Measurements from ENCODE around the gene GAS2L1.

Gene GAS2L1

DNA sequence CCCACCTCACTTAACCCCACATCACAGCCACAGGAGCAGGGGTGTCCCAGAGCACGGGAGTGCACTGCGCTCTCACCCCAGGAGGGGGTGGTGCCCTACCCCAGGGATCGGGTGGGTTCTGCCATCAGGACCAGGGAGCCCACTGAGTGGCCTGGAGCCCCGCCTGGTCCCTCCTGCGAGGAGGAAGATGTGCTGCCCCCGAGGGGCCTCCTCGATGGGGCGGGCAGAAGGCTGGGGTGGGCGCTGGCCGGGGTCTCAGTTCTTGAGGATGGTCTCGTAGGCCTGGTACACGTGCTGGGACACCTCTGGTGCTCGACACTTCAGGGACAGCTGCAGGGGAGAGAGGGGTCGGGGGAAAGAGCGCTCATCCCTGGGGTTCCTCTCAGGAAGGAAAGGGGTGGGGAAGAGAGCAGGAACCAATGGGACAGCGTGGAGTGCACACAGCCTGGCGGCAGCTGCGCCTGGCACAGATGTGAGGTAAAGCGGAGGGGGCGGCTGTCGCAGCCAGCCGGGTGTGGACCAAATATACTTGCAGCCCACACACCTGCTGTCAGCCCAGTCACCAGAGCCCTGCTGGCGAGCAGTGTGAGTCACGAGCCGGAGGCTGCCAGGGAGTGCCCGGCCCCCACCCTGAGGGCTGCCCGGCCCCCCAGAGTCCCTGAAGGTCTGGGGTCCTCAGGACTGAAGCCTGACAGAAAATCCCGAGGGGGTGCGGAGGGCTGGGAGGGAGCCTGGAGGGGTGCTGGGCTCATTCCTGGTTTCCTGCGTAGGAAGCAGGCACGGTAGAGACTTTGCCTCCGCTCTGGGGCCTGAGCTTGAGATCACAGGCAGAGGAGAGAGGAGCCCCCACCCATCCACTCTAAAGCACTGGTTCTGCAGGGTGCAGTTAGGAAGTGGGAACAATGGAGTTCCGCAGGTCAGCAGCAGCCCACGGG is 22.4 kb downstream of the GAS2L1 start:
- no peak for DNase-seq

DNA sequence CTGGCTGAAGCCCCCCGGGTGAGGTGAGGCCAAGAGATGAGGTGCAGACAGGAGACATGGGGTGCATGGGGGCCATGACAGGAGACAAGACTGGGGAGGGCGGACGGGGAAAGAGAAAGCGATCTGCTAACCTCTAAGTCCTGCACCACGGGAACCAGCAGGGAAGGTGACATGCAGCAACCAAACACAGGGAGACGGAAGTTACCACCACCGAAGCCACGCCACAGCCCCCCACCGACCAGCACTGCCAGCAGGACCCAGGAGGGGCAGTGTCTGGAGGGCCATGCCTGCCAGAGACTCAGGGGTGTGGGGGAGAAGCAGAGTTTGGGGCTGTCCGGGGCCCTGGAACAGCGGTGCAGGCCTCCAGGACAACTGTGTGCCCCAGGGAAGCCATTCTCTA is 23.1 kb downstream of the GAS2L1 start:
- DNase-seq: no peak

DNA sequence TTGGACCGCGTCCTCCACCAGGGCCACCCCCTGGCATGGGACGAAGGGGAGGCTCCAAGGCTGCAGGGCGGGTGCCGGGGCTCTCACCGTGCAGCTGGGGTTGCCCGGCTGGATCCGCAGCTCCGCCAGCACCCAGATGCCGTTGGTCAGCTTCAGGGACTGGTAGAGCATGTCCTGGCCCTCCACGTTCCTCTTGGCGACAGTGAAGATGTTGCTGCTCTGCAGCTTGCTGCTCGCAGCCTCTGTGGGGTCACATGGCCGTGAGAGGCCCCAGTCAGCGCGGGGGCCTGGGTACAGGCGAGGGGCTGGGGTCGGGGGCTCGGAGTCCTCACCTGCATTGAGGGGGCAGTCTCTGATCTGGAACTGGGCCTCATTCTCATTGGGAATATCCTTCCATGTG is 23.8 kb downstream of the GAS2L1 start:
- DNase-seq: no peak

DNA sequence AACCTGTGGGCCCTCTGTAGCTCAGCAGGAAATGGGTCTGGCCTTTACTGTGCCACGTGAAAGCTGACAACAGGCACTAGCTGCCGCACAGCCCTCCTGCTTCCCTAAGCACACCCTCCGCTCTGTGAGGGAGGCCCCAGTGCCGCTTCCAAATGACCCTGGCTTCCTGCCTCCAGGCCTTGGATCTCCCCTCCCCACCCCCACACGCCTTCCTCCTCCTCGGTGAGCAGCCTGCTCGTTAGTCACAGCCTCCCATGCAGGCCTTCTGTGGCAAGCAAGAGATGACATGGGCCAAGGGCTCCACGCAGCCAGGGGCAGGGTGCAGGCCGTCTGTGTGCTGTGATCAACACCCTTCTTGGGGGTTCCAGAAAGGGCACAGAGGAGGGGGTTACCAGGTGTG is 24.3 kb downstream of the GAS2L1 start:
- DNase-seq: no peak

DNA sequence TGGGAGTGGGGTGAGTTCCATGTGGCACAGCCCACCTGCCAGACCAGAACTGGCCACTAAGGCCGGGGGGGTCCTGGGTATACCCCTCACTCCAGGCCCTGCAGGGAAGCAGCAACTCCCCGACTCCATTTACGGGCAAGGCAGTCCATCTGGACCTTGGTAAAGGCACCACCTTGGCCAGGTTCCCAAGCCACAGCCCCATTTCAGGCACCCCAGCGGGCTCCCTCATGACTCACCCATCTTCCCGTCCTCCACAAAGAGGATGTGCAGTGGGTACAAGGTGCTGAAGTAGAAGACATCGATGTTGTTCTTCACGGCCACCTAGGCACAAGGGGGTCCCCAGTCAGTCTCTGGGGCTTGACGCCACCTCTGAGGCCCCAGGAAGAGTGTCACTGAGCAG is 24.8 kb downstream of the GAS2L1 start:
- DNase-seq: no peak

DNA sequence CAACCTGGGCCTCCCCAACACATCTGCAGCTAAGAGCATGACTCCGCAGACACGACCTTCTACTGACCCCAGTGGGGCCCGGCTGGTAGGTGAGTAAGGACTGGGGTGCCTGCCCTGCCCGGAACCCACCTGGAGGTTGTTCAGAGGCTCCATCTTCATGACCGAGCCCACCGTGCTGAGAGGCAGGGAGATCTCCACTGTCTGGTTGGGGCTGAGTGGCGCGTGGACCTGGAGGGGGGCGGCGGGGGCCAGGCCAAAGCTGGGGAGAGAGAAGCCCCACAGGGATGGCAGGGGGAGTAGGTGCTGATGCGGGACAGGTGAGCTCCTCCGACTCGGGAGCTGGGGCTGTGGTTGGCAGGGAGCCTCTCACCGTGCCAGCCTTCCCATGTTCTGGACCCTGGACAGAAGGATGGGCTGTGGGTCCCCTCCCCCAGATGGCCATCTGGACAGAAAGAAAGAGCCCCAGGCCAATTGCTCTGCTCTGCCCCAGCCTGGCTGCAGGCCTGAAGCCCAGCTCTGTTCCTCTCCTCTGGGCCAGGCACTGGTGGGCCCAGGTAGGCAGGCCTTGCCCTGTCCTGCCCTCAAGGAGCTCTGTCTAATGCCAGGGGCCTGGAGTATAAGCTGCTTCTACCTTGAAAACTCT is 25.3 kb downstream of the GAS2L1 start:
- no peak for DNase-seq

DNA sequence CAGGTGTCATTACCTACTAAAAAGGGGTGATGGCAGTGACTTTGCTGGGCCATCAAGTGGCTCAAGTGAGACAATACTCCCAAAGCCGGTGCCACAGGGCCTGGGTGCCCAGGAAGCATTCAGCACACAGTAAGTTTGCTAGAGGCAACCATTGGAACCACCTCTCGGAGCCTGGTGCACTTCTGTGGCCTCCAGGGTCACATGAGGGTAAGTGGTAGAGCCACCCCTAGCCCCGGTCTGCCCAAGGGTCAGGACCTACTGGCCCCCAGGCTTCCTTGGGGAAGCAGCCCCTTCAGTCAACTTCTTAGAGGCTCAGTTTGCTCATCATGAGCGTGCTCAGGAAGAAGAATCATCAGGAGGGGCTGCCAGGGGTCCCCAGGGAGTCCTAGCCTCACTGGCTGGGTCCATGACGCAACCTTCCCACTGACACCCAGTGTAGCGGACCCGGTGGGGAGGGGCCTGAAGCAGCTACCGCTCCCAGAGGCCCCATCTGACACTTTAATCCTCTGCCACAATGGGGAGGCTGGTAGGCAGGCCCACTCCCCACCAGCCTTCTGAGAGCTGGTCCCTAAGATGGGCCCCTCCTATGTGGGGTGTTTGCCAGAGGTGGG is 26.5 kb downstream of the GAS2L1 start:
- no peak for DNase-seq

DNA sequence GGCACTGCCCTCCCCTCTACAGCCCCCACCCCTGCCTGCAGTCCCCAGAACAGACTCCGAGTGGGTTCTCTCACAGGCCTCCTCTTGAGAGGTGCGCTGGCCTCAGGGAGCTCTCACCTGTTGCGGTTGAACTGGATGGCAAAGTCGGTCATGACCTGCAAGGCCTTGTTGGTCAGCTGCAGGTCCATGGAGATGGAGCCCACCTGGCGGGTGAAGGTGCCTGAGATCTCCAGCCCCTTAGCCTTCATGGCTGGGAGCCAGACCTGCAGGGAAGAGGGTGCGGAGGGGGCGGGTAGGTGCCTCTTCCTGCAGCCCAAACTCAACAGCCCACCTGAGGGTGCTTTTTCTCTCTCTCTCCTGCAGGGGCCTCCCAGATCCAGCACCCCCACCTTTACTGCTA is 27.7 kb downstream of the GAS2L1 start:
- no peak for DNase-seq

DNA sequence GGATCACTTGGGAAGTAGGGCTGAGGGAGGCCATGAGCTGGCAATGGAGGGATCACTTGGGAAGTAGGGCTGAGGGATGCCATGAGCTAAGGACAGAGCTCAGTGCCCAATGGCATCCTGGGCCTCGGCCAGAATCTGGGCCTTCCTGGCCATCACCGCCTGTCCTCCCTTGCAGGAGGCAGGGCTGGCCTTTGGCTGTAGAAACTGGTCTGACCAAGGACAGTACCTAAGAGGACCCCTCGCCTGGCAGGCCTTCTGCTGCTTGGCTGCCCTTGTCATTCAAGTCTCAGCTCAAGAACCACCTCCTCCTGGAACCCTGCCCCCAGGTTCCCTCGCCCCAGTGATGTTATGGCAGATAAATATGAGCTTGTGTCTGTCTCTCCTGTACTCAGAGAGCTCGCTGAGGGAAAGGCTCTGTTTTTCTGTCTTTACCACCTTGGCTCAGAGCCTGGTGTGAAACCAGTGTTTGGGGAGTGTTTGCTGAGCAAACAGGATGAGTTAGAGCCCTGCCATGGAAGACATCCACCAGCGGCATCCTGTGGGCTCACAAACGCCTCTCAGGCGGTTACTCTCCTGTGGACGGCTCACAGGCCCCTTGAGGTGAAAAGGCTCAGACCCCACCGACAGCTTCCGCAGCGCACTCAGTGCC is 28.4 kb downstream of the GAS2L1 start:
- no peak for DNase-seq

DNA sequence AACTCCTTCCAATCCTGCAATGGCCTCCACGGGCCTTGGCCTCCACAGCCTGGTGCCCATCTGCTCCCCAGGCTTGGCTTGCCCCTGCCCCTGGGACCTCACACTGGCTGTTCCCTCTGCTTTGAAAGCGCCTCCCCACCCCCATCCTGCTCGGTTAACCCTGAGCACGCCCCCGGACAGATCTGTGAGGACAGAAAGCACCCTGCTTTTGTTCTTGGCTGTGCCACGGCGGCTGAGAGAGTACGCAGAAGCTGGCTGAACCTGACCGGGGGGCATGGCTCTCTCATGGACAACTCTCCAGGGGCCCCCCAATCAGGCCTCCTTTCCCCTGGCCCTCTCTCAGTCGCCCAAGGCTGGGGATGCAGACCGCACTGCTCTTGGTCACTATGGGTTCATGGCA is 29.2 kb downstream of the GAS2L1 start:
- DNase-seq: no peak

DNA sequence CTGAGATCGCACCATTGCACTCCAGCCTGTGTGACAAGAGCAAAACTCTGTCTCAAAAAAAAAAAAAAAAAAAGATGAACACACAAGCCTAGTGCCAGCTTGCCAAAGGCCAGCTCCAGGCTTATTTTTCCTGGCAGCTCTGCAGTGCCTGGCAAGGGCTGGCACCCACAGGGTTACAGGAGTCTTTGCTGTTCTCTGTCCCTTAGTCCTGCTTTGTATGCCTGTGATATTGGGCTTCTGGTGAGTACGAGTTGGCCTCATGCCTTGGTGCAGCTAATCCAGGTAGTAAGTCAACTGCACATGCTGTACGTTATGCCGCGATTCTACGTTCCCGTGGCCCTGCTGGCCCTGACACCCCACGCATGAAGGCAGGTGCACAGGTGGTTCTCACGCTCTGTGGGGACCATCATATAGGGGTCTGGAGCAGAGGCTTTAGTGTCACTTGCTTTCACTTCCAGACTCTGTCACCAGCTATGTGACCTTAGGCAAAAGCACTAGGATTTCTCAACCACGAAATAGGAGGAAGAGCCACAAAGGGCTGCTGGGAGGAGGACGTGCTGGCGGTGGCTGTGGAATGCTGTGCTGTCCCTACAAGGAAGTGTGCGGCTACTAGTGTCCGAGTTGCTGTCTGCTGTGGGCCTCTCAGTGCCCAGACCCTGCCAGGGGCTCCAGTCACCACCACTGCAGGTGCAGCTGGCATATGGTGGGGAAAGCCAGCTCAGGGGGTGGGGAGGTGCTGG is 30.5 kb downstream of the GAS2L1 start:
- no peak for DNase-seq

DNA sequence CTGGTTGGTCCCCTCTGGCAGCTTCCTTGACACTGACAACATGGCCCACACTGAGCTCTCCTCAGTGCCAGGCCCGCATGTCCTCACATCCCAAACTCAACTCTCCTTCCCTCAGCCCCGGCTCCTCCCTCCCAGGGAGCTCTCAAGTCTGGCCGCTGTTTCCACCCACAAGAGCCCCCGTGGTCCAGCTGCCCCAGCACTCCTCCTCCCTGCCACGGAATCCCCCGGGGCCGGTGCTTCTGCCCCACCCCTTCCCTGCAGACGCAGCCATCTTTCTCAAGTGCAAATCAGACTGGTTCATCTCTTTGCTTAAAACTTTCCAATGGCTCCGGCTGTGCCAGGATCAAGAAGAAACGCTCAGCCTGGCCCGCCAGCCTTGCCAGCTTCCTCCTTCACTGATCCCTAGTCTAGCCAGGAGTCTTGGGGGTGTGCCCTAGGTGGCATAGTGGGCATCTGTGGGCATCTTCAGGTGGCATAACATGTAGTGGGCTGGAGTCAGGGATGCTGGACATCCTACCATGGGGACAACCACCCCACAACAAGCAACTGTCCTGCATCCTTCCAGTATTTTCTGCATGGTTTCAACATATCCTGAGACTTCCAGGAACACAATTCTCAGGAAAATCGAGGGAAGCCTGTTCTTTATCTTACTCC is 31.3 kb downstream of the GAS2L1 start:
- DNase-seq: no peak

DNA sequence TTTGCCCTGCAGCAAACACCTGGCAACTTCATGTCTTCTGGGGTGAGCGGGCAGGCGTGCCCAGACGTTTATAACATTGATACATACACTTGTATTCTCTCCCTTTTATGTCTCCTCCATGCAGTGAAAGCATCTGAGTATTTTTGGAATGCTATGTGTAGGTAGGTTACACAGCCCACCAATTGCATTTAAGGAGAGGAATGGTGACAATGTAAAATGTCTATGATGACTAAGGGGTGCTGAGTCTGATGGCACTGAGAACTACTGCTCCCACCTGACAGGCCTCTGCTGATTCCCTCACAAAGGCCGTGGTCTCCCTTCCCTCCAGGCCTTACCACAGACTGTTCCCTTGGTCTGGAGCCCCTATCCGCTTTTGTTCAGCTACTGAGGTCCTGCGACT is 31.9 kb downstream of the GAS2L1 start:
- no peak for DNase-seq

DNA sequence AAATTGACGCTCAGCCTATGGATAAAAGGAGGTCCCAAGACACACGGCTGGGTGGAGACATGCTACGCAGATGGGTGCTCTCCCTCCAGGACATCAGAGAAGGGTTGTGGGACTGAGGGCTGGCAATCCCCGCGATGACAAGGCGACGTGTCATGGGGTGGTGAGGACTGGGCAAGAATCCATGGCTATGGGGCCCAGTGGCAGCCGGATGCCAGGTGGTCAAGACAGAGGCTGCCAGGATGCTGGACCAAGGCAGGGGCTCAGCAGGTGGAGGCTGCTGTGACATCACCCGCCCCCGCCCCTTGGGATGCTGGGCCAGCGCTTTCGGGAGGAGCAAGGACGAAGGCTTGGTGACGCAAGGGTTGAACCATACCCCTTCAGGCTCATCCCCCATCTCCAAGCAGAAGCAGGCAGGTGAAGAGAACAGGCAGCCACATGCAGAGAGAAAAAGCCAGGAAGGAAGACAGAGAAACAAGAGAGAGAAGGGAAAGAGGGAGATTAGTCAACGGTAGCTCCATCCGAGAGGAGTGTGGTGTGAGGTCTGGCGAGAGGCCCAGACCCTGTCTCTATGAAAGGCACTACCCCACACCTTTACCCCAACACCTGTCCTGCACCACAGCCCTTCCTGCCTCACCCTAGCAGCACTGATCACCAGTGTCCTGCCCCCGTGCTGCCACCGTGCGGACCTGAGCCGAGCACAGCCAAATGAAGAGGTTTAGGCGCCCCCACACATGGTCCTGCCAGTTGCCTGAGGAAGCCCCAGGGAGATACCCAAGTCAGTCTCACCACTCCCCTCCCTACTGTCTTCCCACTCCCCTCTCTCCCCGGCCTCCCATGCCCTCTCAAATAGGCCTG is 33.2 kb downstream of the GAS2L1 start:
- no peak for DNase-seq

DNA sequence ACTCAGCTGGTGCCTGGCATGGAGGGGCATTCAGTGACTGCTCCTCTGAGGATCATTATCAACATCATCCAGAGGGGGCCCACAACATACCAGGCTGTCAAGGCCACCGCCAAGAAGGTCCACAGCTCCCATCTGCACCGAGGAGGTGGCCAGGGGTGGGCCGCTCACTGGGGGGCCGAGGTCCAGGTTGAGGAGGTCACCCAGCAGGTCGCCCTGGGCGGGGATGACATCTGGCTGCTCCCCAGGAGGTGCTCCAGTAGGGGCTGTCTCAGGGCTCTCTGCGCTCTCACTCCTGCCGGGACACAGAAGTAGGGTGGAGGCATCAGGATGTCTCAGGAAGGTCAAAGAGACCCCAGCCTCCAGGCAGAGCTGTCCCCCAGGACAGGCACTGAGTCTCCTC is 34.1 kb downstream of the GAS2L1 start:
- DNase-seq: no peak

DNA sequence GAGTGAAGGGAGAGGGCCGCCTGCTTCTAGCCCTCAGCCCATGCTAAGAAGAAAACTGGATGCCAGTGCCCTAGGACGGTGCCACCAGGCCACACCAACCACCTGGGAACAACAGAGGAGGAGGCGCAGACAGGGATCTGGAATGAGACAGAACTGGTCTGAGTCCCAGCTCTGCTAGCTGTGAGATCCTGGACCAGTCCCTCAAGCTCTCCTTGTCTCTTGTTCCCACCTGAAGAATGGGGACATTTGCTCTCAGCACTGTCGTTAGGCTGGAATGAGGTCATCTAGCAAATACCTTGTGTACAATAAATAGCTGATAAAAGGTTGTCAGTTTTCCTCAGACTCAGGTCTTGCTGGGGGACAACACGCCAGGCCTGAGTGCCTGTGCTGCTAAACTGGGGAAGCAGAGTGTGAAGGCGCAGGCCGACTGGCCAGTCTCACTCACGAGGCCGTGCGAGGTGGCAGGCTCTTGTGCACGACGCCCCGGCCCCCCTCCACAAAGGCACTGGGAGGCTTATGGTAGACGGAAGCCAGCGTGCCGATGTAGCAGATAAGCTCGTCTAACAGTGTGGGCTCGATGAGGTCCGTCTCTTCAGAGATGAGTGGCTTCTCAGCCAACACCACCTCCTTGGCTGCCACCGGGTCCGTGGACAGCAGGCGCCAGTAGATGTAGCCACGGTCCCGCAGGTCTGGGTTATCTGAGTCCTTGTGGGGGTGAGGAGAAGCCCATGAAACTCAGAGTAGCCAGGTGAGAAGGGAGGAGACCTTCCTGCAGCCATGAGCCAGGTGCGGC is 34.8 kb downstream of the GAS2L1 start:
- DNase-seq: no peak

DNA sequence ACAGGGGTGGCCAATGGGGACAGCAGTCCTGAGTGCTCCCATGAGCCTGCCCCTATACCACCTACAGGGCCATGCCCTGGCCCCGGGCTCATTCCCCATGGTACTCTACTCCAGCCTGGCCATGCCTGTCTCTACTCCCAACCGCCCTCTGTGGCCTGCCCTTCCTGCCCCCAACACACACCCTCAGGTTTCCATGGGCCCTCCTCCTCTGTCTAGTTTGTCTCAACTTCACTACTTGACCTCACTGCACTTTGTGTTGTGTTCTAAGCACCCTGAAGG is 35.3 kb downstream of the GAS2L1 start:
- DNase-seq: no peak

DNA sequence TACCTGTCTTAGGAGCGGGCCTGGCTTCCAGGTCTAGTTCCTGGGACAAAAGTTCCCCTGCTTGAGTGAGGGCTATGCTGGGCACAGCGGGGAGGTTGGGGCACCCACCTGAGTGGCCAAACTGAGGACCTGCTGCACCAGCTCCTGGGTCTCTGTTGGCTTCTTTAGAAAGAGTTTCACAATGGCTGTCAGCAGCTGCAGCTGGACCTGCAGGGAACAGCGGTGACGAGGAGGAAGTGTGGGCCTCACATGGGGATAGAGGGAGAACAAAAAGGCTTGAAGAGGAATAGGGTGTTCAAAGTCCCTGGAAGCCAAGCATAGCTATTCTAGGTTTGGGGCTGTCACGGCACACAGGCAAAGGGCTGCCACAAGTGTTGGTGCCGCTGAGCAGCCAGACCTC is 35.7 kb downstream of the GAS2L1 start:
- DNase-seq: no peak

DNA sequence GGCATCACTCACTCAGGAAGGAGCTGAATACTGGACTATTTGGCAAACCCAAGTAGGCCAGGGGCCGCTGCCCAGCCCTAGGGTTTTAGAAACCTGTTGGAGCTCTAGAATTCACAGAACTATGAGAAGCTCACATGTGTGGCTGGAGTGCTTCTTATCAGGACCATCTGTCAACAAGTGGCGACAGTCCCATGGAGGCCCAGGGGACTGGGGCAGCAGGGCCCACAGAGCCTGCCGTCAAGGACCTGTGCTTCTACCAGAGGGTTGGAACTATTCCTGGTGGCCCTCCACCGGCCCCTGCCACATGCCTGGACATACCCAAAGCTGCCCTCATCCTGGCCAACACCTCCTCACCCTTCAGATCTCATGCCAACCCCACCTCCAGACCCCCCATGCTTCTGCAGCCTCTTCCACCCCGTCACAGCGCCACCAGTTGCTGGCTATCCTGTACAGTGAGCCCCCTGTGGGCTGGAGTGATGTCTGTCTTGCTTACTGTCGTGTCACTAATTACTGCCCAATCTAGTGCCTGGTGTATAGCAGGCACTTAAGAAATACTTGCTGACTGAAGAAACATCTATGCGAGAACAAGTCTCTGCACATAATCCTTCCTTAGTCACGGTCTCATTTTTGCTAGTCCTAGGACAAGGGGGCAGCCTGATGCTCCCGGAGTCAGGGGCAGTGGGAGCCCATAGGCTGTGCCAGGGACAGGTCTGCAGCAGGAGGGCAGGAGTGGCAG is 36.3 kb downstream of the GAS2L1 start:
- no peak for DNase-seq

DNA sequence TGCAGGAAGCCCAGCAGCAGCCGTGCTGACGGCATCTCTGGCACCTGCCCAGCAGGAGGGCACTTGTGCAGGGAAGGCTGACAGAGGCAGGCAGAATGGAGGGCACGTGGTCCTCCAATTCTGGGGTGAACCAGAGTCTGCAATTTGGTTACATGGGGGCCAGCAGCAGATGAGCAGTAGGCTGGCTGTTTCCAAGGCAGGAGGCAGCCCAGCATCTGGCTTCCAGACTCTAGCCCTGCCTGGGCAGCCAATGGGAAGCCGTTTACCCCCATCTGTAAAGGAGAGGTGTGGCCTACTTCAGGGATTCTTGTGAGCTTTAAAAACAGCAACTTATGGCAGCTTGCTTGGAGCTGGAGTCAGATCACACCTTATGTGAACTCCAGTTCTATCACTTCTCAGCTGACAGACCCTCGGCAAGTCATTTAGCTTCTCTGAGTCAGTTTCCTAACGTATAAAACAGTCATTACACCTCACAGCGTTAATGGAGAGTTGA is 36.9 kb downstream of the GAS2L1 start:
- no peak for DNase-seq
